Measurements from ENCODE around the gene SPRTN.

SPRTN gene

DNA sequence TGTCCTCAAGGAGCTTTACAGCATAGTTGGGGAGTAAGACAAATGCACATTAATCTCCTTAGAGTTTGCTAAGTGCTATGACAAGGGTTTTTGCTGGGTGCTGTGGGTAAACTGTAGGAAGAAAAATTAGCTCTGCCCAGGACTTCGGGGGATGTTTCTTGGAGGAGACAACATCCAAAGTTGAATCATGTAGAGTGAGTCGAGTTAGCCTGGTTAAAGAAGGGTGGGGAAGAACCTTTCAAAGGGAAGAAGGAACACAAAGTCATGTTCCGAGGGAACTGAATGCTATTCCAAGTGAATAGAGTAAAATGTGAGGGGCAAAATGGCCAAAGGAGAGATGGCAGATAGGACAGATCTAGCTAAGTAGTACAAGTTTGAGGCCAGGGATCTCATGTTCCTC is 17.1 kb downstream of the SPRTN start:
- TF ChIP-seq, protein P1, sequence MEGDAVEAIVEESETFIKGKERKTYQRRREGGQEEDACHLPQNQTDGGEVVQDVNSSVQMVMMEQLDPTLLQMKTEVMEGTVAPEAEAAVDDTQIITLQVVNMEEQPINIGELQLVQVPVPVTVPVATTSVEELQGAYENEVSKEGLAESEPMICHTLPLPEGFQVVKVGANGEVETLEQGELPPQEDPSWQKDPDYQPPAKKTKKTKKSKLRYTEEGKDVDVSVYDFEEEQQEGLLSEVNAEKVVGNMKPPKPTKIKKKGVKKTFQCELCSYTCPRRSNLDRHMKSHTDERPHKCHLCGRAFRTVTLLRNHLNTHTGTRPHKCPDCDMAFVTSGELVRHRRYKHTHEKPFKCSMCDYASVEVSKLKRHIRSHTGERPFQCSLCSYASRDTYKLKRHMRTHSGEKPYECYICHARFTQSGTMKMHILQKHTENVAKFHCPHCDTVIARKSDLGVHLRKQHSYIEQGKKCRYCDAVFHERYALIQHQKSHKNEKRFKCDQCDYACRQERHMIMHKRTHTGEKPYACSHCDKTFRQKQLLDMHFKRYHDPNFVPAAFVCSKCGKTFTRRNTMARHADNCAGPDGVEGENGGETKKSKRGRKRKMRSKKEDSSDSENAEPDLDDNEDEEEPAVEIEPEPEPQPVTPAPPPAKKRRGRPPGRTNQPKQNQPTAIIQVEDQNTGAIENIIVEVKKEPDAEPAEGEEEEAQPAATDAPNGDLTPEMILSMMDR (conservative IDR thresholded peaks at IDR 0.05; ENCODE audit: low read depth) = no peak
- CTCF ChIA-PET = interaction anchor here (0.5 kb wide), 1 partner anchor 712 kb away, joined by 4 read pairs; no protein-coding TSS in a partner anchor
- H3K27ac ChIP-seq = no peak overlapping the region
- DNase-seq (ENCODE audit: low spot score) = no peak
- POLR2A ChIA-PET (ENCODE audit: low non-redundant PET) = no interaction called here

DNA sequence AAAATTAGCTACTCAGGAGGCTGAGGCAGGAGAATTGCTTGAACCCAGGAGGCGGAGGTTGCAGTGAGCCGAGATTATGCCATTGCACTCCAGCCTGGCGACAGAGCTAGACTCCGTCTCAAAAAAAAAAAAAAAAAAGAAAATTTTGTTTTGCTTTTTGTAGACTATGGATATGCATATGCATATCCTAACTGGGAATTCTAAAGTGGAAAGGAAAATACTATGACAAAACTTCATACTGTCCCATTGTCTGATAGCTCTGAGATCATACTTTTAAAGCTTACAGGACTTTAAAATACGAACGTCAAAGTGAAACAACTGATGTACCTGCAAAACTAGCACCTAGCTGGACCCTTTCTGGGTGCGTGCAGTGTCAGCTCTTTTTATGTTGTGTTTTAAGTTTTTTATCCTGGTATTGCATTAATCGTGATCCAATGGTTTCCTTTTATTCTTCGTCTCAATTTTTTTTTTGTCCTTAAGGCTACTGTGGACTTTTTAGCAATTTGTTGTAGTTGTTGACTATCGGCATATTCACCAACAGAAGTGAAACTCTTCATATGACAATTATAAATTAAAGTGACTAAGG is 19.2 kb downstream of the SPRTN start:
- POLR2A ChIA-PET (ENCODE audit: low non-redundant PET) = no interaction called here
- TF ChIP-seq, protein P1 (conservative IDR thresholded peaks at IDR 0.05; ENCODE audit: low read depth) = no peak

DNA sequence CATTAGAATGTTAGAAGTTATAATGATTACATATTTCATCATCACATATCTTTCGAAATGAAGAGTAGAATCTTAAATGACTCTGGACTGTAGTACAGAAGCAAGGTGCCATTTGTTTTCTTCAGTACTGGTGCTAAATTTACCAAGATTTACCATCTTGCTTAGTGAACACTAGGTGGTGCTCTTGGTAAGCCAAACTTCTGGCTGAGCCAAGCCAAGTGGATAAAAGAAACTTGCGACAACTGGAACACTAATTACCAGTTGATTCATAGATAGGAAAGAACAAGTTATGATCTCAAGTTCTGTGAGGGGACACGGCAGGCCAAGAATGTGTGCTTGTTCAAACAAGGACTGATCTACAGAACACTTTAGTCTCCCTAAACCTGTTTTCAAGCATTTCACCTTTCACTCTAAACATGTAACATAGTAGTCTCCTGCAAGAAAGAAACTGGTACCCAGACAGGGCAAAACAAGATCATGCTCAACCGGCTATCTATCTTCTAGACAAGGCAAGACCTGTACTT is 19.8 kb downstream of the SPRTN start:
- peak; percentile 52 for DNase-seq (ENCODE audit: low spot score)
- POLR2A ChIA-PET (ENCODE audit: low non-redundant PET) = no interaction called here
- CTCF ChIA-PET = interaction anchor here (0.6 to 1.1 kb wide), 11 partner anchors 24 to 441 kb away, joined by 3 to 6 read pairs (median 4); no protein-coding TSS in a partner anchor
- TF ChIP-seq, protein P1 (conservative IDR thresholded peaks at IDR 0.05; ENCODE audit: low read depth) = peak; percentile 73
- no peak overlapping the region for H3K27ac ChIP-seq

More for the DNA sequence above, 19.2 kb downstream of the SPRTN start:
- CTCF ChIA-PET = interaction anchor here (0.6 to 1.1 kb wide), 11 partner anchors 25 to 441 kb away, joined by 3 to 6 read pairs (median 4); no protein-coding TSS in a partner anchor
- no peak for DNase-seq (ENCODE audit: low spot score)
- no peak overlapping the region for H3K27ac ChIP-seq

DNA sequence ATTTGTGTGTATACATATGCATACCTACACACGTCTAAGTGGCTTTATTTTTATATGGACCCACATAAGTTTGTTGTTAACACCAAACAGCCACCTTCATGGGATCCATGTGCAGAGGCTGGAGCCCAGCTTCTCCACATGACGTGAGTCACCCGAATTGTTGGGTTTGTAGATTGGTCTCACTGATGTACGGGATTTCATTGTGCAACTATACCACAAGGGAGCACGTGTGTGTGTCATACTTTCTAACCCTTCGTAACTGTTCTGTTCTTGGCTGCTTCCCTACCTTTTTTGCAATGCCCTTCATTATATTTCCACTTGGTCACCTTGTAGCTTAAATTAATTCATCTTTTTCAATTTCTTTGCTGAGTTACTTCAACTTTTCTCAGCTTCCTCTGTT is 21.0 kb downstream of the SPRTN start:
- TF ChIP-seq, protein P1 (conservative IDR thresholded peaks at IDR 0.05; ENCODE audit: low read depth) = no peak
- CTCF ChIA-PET = interaction anchor here (0.6 kb wide), 1 partner anchor 247 kb away, joined by 3 read pairs; no protein-coding TSS in a partner anchor
- no peak overlapping the region for H3K27ac ChIP-seq
- POLR2A ChIA-PET (ENCODE audit: low non-redundant PET) = no interaction called here
- DNase-seq (ENCODE audit: low spot score) = no peak

DNA sequence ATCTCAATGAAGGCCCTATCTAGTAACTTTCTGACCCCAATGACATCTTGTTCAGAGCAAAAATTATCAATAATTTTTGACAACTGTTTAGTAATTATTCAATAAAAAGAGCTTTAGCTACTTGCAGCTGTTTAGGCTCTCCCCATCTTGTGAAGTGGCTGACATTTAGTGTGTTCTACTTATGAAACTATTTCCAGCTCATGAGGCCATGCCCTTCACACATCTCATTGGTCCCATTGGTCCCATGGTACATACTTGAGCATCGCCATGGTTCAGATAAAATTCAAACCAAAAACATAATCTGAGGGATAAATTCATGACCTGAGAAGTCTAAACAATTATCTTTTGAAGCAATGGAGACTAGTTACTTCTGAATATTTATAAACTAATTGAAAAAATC is 24.2 kb downstream of the SPRTN start:
- ChIA-PET CTCF (interaction anchor here (0.5 kb wide), 1 partner anchor 192 kb away, joined by 3 read pairs; no protein-coding TSS in a partner anchor), POLR2A (ENCODE audit: low non-redundant PET) (no interaction called here)
- H3K27ac ChIP-seq = no peak overlapping the region
- TF ChIP-seq, protein P1 (conservative IDR thresholded peaks at IDR 0.05; ENCODE audit: low read depth) = no peak
- DNase-seq (ENCODE audit: low spot score) = no peak

DNA sequence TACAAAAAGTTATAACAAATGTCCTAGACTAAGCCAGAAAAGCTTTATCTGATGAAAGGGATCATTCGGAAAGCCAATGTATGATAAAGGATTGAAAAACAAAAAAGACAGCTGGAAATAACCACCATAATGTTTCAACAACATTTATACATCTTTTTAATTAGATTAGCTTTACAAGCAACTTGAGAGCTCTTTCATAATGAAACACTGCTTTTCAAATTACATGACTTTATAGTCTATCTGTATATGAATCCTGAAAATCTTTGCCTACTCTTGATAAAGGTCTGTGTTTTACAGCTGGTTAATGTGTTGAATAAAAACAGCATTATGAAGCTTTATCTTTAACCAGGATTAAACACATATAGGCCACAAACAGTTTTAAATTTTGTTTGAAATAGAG is 25.5 kb downstream of the SPRTN start:
- TF ChIP-seq, protein P1 (conservative IDR thresholded peaks at IDR 0.05; ENCODE audit: low read depth) = no peak
- no peak for DNase-seq (ENCODE audit: low spot score)
- CTCF ChIA-PET = interaction anchor here (0.7 kb wide), 1 partner anchor 62 kb away, joined by 3 read pairs; no protein-coding TSS in a partner anchor
- POLR2A ChIA-PET (ENCODE audit: low non-redundant PET) = no interaction called here
- H3K27ac ChIP-seq = no peak overlapping the region
